Cardiac muscle cell (in vitro differentiated cells and primary cell): ENCODE measurements around the gene CORO1C. TPM values are rescaled to one million over a fixed set of nuclear protein-coding genes. Genes with fewer than 3 reads are reported as not detected.

ENCODE experiments used
- DNase-seq, 2 donors: peaks; one replicate each; pipeline versions ENCODE4 v3.0.0 to v3.0.0-alpha.2; 2010 to 2017; ENCODE audit warnings: low read depth in 1 of 2, low spot score in 1 of 2
- H3K27ac ChIP-seq: fragments of 200-600 bp; sonication (generic); 2 replicates; pipeline ENCODE4 v1.5.1; 2016
- H3K27me3 ChIP-seq: fragments of 200-600 bp; sonication (generic); 2 replicates; pipeline ENCODE4 v1.6.0; 2016; ENCODE audit warnings: control low read depth
- H3K36me3 ChIP-seq: fragments of 200-600 bp; sonication (generic); 2 replicates; pipeline ENCODE4 v1.5.1; 2016; ENCODE audit warnings: control low read depth
- H3K4me1 ChIP-seq: fragments of 200-600 bp; sonication (generic); 2 replicates; pipeline ENCODE4 v1.8.1; 2017; ENCODE audit warnings: low read depth, mild to moderate bottlenecking, mixed run types
- H3K4me3 ChIP-seq: fragments of 200-600 bp; sonication (generic); 2 replicates; pipeline ENCODE4 v1.5.1; 2016; ENCODE audit warnings: mild to moderate bottlenecking
- H3K9me3 ChIP-seq: fragments of 200-600 bp; sonication (generic); 2 replicates; pipeline ENCODE4 v1.5.1; 2017; ENCODE audit warnings: low read depth, mild to moderate bottlenecking, control low read depth
- polyA plus RNA-seq: library from polyadenylated mRNA; unstranded; fragments of >200 nt; fragmentation: Nextera tagmentation; extraction: Ambion mirVana; gene quantifications from 2 replicates; pipeline ENCODE4 v1.2.1, GENCODE V29; 2016
- total RNA-seq: library from RNA; depleted of rRNA; stranded (reverse); fragments of >200 nt; gene quantifications from 2 replicates; pipeline ENCODE4 v1.2.3, GENCODE V29; 2016
- TF ChIP-seq, protein P1 (sequence below): IDR thresholded peaks from 2 replicates; pipeline ENCODE4 v1.5.1; 2012; ENCODE audit warnings: low read depth, mild to moderate bottlenecking, low read length

CORO1C gene
- total and polyA plus RNA-seq, 2 experiments from 2014 or later = 65.4 to 72.5 TPM

DNA sequence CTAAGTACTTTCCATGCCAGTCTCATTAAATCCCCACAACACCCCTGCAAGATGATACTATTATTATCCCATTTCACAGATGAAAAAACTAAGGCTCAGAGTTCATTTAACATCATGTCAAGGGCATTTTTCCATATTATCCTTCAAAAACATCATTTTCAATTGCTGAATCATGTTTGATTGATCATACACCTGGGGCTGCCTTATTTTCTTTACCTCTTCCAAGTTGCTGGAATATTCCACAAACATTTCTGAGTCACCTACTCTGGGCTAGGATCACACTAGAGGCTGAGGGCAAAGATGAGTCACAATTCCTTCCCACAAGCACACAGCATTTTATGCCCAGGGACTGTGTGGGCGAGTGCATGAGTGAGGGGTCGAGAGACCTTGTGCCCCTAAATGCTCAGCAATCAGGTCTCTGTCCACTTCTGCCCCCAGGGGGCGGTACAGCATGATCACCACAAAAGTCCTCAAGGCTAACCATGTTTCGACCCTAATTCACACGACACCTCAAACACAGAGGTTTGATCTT, 119.4 kb downstream of the CORO1C start:
- TF ChIP-seq, protein P1, sequence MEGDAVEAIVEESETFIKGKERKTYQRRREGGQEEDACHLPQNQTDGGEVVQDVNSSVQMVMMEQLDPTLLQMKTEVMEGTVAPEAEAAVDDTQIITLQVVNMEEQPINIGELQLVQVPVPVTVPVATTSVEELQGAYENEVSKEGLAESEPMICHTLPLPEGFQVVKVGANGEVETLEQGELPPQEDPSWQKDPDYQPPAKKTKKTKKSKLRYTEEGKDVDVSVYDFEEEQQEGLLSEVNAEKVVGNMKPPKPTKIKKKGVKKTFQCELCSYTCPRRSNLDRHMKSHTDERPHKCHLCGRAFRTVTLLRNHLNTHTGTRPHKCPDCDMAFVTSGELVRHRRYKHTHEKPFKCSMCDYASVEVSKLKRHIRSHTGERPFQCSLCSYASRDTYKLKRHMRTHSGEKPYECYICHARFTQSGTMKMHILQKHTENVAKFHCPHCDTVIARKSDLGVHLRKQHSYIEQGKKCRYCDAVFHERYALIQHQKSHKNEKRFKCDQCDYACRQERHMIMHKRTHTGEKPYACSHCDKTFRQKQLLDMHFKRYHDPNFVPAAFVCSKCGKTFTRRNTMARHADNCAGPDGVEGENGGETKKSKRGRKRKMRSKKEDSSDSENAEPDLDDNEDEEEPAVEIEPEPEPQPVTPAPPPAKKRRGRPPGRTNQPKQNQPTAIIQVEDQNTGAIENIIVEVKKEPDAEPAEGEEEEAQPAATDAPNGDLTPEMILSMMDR = peak; percentile 54
- Histone ChIP-seq H3K4me3 (no peak overlapping the region), H3K27ac (no peak overlapping the region), H3K4me1 (peaks cover 8% of the 10 kb centered on the region), H3K27me3 (no peaks in the 10 kb centered on the region), H3K36me3 (no peaks in the 10 kb centered on the region), H3K9me3 (no peaks in the 10 kb centered on the region)
- DNase-seq = peak in 1 of 2 donors; percentile 64

DNA sequence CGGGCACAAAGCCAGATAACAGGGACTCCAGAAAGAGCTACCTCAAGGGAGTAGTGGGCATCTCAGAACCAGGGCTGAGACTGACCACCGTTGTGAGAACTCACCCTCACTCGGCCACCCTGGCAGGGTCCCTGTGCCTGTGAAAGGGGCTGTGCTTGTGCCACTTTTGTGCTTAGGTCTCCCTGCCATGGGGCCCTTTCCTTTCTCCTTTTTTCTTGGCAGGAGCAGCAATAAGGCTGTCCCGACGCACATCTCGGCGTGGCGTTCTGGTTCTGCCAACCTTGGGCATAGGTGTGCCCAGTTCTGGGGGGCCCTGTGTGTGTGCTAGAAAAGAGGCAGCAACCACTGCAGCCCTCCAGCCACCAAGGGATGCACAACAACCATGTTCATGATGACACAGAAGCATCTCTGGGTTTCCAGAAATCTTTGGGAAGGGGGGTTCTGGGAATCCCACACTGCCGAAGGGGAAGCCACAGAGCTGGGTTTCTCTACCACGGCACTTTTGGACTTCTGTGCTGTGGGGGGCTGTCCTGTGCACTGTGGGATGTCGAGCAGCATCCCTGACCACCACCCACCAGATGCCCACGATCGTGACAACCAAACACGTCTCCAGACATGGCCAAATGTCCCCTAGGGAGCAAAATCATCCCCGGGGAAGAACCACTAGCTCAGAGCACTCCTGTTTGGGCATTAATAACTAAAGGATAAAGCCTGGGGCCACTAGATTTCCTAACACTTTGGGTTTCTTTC, 120.3 kb downstream of the CORO1C start:
- TF ChIP-seq, protein P1 = no peak
- H3K9me3 ChIP-seq = no peaks in the 10 kb centered on the region

DNA sequence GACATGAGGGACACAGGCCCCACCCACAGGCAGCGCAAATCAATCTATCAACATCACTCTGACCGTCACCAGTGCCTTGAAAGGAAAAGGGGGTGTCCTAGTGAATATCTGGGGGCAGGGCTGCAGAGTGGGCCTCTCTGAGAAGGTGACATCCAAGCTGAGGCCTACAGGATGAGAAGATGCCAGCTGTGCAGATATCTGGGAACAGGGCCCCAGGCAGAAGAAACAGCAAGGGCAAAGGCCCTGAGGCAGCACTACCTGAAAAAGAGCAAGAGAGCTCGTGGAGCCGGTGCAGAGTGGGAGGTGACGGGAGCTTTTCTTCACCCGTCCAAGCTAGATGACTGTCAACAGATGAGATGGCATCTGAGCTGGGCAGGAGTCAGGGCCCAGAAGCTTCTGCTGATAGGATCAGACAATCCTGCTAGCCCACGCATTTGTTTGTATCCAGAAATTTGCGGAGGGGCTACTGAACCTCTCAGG, 120.9 kb downstream of the CORO1C start:
- TF ChIP-seq, protein P1 = no peak
- Histone ChIP-seq H3K4me1 (peaks cover 8% of the 10 kb centered on the region), H3K27ac (no peak overlapping the region), H3K9me3 (no peaks in the 10 kb centered on the region), H3K4me3 (no peak overlapping the region), H3K27me3 (no peaks in the 10 kb centered on the region), H3K36me3 (no peaks in the 10 kb centered on the region)
- no peak for DNase-seq

More for the DNA sequence above, 120.3 kb downstream of the CORO1C start:
- Histone ChIP-seq H3K36me3 (no peaks in the 10 kb centered on the region), H3K4me1 (peaks cover 8% of the 10 kb centered on the region), H3K27ac (no peak overlapping the region), H3K27me3 (no peaks in the 10 kb centered on the region), H3K4me3 (no peak overlapping the region)
- DNase-seq = no peak

DNA sequence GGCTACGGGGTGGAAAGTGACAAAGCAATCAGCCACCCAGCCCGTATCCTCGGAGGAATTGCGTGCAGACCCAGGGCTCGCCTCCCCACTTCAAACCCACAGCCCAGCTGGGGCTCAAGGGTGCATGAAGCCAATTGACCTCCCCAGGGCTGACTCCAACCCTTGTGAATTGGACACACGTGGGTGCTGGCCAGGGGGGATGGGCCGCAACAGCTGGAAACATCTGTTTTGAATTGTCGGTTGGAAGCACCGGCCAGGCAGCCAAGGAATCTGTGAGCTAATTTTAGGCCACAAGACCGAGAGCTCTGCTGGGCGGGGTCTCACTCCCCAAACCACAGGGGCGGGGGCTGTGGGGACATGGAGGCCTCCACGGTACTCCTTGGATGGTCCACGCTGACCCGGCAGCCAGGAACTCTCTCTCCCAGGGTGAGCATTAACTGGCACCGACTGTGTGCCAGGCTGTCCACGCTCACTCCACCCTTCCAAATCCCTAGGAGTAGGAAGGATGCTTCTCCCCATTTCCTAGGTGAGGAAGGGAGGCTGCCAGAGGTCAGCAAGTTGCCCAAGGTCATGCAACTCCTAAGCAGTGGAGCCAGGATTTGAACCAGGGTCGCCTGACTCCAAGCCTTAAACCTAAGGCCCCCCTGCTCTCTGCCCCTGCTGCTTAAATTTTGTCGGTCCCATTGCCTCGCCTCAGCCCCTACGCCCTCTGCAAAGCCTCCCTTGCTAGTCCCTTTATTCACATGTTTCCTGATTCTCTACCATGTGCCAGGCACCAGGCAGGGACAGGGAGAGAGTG, 121.6 kb downstream of the CORO1C start:
- peaks cover 8% of the 10 kb centered on the region for H3K4me1 ChIP-seq
- no peak overlapping the region for H3K27ac ChIP-seq

DNA sequence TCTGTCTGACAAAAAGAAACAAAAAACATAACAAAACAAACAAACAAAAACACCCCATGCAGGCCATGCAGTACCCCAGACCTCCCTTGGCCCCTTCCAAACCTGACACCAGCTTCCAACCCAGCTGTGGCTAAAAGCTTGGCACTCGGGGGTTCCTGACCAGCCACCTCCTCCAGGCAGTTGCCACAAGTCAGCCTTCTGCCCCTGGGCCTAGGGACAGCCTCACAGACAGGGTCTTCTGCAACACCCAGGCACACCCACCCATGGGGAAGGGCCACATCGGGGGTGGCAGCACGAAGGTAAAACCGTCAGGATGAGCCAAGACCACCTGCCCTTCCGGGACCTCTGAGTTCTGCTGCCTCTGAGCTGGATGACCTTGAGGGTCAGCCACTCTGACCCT, 122.7 kb downstream of the CORO1C start:
- peaks cover 8% of the 10 kb centered on the region for H3K4me1 ChIP-seq
- DNase-seq = no peak
- H3K27ac ChIP-seq = no peak overlapping the region
- no peaks in the 10 kb centered on the region for H3K36me3 ChIP-seq
- H3K27me3 ChIP-seq = no peaks in the 10 kb centered on the region
- TF ChIP-seq, protein P1 = no peak
- no peak overlapping the region for H3K4me3 ChIP-seq
- no peaks in the 10 kb centered on the region for H3K9me3 ChIP-seq

More for the DNA sequence above, 121.6 kb downstream of the CORO1C start:
- H3K4me3 ChIP-seq = no peak overlapping the region
- no peaks in the 10 kb centered on the region for H3K27me3 ChIP-seq
- no peaks in the 10 kb centered on the region for H3K9me3 ChIP-seq
- peak; percentile 34 to 90 for DNase-seq
- H3K36me3 ChIP-seq = no peaks in the 10 kb centered on the region
- TF ChIP-seq, protein P1 = no peak
